ENCODE measurements around the gene REV1.
A peak's percentile ranks its signal among the peaks of the same experiment; 100 is the strongest.
"Not testable (repeated sequence)": the region's sequence is repeated elsewhere in the genome, so short reads cannot be mapped to it uniquely, and the experiment has no call there.

Gene REV1

GRCh38 chr2:99489761-99490622 is at the start of gene REV1:
Gene REV1 (minus strand): TSS chr2:99490017. CDS start chr2:99464975, 25,042 bp downstream.
- DNase-seq, result peak; percentile 99

DNA sequence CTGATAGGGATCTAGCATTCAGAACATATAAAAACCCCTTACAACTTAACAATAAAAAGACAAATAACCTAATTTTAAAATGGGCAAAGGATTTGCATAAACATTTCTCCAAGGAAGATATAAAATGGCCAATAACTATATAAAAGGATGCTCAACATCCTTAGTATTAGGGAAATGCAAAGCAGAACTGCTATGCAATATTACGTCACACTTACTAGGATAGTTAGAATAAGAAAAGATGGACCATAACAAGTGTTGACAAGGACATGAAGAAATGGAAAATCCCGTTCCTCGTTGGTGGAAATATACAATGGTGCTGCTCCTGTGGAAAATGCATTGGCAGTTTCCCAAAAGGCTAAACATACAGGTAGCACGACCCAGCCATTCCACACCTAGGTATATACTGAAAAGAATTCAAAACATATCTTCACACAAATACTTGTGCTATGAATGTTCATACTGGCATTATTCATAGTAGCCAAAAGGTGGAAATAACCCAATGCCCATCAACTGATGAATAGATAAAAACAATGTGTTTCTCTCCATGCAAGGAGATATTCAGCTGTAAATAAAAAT is 48.2 kb upstream of the REV1 start:
- no peak for DNase-seq

GRCh38 chr2:99524056-99524455 is 34.2 kb upstream of the REV1 start:
- peak; percentile 18 for DNase-seq

DNA sequence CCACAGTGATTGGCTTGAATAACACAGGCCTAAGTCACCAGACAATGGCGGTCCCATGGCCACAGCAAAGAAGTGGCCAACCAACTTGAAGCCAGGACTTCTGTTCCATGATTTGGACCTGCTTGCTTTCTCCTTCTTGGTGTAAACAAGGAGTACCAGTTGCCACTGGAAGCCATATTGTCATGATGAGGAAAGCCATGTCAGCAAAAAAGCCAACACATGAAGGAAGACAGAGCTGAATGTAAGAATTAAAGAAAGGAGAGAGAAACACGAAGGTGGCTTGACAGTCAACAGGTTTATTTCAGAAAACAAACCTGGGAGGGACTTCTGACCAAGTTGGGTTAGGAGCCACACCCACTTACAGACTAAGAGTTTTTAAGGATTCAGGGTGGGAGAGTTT is 32.3 kb upstream of the REV1 start:
- DNase-seq, result no peak

DNA sequence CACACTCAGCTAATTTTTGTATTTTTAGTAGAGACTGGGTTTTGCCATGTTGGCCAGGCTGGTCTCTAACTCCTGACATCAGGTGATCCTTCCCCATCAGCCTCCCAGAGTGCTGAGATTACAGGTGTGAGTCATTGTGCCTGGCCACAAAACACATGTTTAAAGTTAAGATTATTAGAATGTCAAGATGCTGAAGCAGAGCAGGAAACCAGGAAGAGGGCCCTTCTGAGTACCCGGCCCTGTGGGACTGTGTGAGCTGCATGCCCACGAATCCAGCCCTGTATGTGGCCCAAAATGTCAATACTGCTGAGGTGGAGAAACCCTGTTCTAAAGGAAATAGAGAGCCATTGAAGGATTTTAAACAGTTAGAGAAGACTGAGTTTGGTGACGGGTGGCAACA is 31.0 kb upstream of the REV1 start:
- DNase-seq, result no peak

DNA sequence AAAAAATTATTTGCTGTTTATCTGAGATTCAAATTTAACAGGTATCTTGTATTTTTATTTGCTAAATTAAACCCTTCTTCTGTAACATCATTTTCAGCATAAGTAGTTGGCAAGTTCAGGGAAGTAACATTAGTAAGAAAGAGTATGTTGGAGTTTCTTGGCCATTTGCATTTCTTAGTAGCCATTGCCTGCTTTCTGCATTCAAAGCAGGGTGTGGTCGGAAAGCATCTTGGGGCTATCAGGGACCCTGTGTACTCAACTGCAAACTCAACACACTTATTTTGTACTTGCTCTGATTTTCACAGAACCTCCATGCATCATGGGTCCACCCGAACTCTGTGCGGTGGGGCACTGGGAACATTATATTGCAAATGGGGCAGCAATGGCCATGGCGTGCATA is 30.4 kb upstream of the REV1 start:
- no peak for DNase-seq

GRCh38 chr2:99514357-99514756 is 24.5 kb upstream of the REV1 start:
- no peak for DNase-seq

GRCh38 chr2:99512181-99512591 is 22.4 kb upstream of the REV1 start:
- no peak for DNase-seq

- DNase-seq, result no peak
These were observed 19.6 kb upstream of the REV1 start for GRCh38 chr2:99509387-99509786.

DNA sequence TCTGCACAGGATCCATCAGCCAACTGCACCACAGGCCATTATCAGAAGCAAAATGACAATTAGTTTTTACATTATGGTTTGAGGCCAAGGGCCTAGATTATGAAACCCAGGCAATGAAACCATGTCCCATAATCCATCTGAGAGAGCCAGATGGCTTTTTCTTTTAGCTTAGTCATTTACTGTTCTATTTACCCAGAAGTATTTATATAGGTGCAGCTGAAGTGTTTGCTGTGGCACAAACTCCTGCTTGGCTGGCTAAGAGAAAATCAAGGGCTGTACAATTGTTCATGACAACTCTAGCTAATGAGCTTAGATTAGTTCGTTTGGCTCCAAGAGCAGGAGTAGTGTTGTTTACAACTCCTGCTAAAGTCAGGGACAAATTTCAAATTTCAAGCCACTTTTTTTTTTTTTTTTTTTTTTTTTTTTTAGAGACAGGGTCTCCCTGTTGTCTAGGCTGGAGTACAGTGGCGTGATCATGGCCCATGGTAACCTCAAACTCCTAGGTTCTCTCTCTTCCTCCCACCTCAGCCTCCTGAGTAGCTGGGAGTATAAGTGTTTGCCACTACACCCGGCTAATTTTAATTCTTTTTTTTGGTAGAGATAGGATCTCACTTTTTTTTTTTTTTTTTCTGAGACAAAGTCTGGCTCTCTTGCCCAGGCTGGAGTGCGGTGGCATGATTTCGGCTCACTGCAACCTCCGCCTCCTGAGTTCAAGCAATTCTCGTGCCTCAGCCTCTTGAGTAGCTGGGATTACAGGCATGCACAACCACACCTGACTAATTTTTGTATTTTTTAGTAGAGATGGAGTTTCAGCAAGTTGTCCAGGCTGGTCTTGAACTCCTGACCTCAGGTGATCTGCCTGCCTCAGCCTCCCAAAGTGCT is 18.4 kb upstream of the REV1 start:
- no peak for DNase-seq

DNA sequence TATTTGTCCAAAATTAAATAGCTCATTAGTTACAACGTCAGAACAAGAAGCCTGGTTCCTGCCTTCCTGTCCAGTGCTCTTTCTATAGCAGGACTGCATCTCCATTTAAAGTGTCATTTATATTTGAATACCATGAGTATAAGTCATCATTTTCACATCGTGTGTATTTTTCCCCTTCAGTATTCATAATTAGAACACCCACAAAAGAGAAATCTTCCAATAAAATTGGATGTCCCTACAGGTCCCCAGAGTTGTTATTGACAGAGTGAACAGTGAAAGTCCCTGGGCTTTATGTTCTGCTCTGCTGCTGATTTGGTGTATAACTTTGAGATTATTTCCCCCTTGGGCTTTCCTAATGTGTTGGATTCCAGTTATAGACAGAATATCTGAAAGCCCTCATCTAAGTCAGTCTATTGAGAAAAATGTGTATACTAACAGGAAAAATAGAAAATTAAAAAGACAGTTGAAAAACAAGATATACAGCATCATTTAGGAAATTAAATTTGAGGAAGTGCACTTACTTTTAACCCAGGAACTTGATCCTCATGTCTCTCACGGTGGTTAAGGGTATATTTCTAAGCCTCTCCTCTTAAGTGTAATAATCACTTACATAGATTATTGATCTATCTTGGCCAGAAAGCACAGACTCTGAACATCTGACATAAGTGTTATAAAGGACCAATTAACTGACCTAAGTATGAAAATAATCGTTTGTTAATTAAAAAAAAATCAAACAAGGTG is 15.2 kb upstream of the REV1 start:
- DNase-seq, result no peak

- DNase-seq, result not testable (repeated sequence)
These were observed 14.0 kb upstream of the REV1 start for GRCh38 chr2:99503662-99504416.

DNA sequence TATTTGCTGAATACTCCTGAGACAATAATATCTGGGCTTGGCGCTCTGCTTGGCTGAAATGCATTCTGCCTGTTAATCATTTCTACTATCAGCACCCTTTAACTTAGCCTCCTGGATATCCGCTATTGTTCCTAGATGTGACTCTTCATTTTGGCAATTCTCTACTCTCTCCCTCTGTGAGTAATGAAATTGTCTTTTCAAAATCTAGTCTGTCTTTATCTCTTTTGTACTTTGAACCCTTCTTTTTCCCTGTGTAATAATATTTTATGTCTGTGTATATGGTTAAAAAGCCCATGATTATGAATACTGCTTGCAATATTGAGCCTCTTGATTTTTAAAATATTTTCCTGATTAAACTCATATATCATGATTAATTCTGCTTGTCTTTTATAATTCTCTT is 6.2 kb upstream of the REV1 start:
- DNase-seq, result no peak

DNA sequence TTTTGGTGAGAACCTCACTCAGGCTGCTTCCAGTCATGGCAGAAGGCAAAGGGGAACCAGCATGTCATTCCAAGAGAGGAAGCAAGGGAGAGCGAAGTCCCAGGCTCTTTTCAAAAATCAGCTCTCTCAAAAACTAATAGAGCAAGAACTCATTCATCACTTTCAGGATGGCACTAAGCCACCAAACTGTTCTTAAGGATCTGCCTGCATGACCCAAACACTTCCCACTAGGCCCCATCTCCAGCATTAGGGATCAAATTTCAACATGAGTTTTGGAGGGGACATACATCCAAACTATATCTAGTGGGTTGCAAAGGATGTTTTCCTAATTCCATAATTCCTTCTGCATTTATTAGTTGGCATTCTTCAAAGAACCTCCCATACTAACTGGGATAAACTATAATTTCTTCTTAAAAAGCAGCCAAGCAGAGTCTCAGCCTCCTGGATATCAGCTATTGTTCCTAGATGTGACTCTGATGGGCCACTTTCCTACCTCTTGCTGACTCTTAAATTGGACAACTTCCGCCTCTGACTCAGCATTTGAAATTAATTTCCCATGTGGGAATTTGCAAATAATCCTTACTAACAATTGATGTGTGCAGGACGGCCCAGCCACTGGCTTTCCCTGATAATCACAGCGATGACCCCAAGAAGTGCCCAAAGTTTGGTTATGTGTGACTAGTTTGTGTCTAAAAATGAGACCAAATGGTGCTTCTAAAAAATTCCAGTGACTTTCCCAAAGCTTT is 5.5 kb upstream of the REV1 start:
- DNase-seq, result no peak

- no peak for DNase-seq
These were observed 2.9 kb upstream of the REV1 start for GRCh38 chr2:99492721-99493120.

- DNase-seq, result no peak
These were observed 1.0 kb upstream of the REV1 start for GRCh38 chr2:99490623-99491461.

DNA sequence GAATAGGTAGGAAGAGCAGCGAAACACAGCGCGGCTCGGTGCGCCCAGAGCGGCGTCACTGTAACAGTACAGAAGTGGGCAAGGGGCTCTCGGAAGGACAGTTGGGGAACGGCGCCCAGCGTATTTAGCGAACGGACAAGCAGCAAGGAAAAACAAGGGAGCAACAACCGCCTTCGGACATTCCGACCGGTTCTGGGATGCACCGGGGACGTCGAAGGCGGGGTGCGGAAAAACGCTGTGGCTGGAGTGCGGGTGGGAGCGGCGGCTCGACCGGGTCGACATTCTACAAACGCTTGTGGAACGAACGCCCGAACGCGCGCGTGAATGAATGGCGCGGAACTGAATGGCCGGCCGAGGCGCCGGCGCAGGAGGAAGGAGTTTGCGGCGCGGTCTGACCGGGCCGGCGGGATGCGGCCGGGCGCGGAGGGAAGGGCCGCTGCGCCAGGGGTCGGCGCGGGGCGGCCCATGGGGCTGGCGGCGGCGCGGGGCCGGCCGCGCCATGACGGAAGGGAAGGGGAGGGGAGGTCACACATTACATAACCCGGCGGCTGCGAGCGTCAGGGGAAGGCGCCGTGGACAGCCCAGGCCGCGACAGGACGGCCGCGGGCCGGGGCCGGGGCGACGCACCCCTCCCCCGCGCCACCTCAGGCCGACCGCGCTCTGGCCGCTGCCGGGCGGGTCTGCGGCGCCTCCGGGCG is 605 bp downstream of the REV1 start:
- DNase-seq, result peak; percentile 82

DNA sequence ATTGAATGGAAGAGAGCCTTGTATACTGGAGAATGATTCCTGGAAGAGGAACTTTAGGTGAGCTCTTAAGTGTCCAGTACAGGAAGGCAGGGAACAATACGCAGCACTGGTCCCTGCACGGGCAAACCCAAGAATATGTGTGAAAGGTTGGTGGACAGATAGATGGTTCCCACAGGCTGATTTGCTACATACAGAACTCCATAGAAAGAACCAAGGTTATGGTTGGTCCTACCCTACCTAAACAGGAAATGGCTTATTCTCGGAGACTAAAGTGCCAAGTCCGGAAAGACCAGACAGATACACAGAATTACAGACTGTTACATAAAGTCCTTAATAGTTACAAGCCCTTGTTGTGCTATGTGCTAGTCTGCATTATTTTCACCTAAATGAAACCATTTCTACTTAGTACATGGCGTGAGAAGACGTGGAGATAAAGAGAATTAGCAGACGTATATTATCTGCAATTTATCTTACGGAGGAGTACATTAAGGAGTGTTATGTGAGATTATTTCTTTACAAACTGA is 1.2 kb downstream of the REV1 start:
- no peak for DNase-seq

GRCh38 chr2:99487906-99488305 is 1.9 kb downstream of the REV1 start:
- DNase-seq, result no peak

Measured in retina (tissue), 1 donor.